Measurements from ENCODE around the gene TTC39B. TPM values are rescaled to one million over a fixed set of nuclear protein-coding genes. Genes with fewer than 3 reads are reported as not detected.

The TTC39B gene
- total RNA-seq, 1 donor from 2014 or later, result 4.1 TPM

GRCh38 chr9:15293804-15294316 lies 13.2 kb downstream of the TTC39B start:
- peaks cover 11% of the 10 kb centered on the region for H3K4me1 ChIP-seq
- Mint-ChIP-seq H3K4me3 (no peak overlapping the region), H3K9me3 (peaks cover 11% of the 10 kb centered on the region), H3K36me3 (peaks cover 9% of the 10 kb centered on the region), H3K27me3 (ENCODE audit: insufficient read depth, low read depth) (peaks cover 3% of the 10 kb centered on the region), H3K27ac (peak overlapping the region; percentile 23), H3K4me1 (peaks cover 18% of the 10 kb centered on the region)
- no peaks in the 10 kb centered on the region for H3K79me2 ChIP-seq (ENCODE audit: low read depth)
- H3K4me2 ChIP-seq, result no peak overlapping the region
- H3K4me3 ChIP-seq, result no peak overlapping the region
- H2AFZ ChIP-seq (replicated peaks), result no peak overlapping the region
- H3K36me3 ChIP-seq, result no peaks in the 10 kb centered on the region
- H3K27me3 ChIP-seq, result no peaks in the 10 kb centered on the region
- H3K9me3 ChIP-seq (ENCODE audit: low read depth), result no peaks in the 10 kb centered on the region
- DNase-seq (ENCODE audit: low spot score), result no peak
- peaks cover 3% of the 10 kb centered on the region for H3F3A ChIP-seq (ENCODE audit: low read depth)
- H3K27ac ChIP-seq, result no peak overlapping the region
- H3K9ac ChIP-seq, result no peak overlapping the region
- H4K20me1 ChIP-seq (ENCODE audit: low read depth), result no peaks in the 10 kb centered on the region
- TF ChIP-seq EZH2 (IDR thresholded peaks at IDR 0.05) (no peak), EZH2phosphoT487 (IDR thresholded peaks at IDR 0.05) (no peak), CTCF (IDR thresholded peaks at IDR 0.05) (no peak)

- H3K27me3 ChIP-seq, result no peaks in the 10 kb centered on the region
- H3K36me3 ChIP-seq, result no peaks in the 10 kb centered on the region
- no peak overlapping the region for H2AFZ ChIP-seq (replicated peaks)
- Mint-ChIP-seq H3K36me3 (peaks cover 2% of the 10 kb centered on the region), H3K9me3 (peaks cover 9% of the 10 kb centered on the region), H3K27me3 (ENCODE audit: insufficient read depth, low read depth) (peaks cover 2% of the 10 kb centered on the region), H3K4me1 (peaks cover 18% of the 10 kb centered on the region), H3K27ac (no peak overlapping the region), H3K4me3 (no peak overlapping the region)
- no peak overlapping the region for H3K27ac ChIP-seq
- DNase-seq (ENCODE audit: low spot score), result no peak
- H3K9me3 ChIP-seq (ENCODE audit: low read depth), result no peaks in the 10 kb centered on the region
- no peak overlapping the region for H3K4me2 ChIP-seq
- peaks cover 11% of the 10 kb centered on the region for H3K4me1 ChIP-seq
- no peak overlapping the region for H3K9ac ChIP-seq
- no peak overlapping the region for H3K4me3 ChIP-seq
- TF ChIP-seq CTCF (IDR thresholded peaks at IDR 0.05), result no peak
- no peak for TF ChIP-seq EZH2phosphoT487 (IDR thresholded peaks at IDR 0.05)
- TF ChIP-seq EZH2 (IDR thresholded peaks at IDR 0.05), result no peak
- H3K79me2 ChIP-seq (ENCODE audit: low read depth), result no peaks in the 10 kb centered on the region
- no peaks in the 10 kb centered on the region for H4K20me1 ChIP-seq (ENCODE audit: low read depth)
- peaks cover 3% of the 10 kb centered on the region for H3F3A ChIP-seq (ENCODE audit: low read depth)
These were observed 13.9 kb downstream of the TTC39B start for GRCh38 chr9:15293084-15293483.

- Mint-ChIP-seq H3K27me3 (ENCODE audit: insufficient read depth, low read depth) (peaks cover 2% of the 10 kb centered on the region), H3K27ac (no peak overlapping the region), H3K9me3 (peaks cover 20% of the 10 kb centered on the region), H3K4me3 (no peak overlapping the region), H3K4me1 (peaks cover 9% of the 10 kb centered on the region), H3K36me3 (peaks cover 1% of the 10 kb centered on the region)
- Histone ChIP-seq H3K36me3 (no peaks in the 10 kb centered on the region), H3K4me2 (no peak overlapping the region), H3K4me1 (peaks cover 14% of the 10 kb centered on the region), H3K79me2 (ENCODE audit: low read depth) (no peaks in the 10 kb centered on the region), H3F3A (ENCODE audit: low read depth) (peaks cover 3% of the 10 kb centered on the region), H3K27me3 (no peaks in the 10 kb centered on the region), H3K4me3 (no peak overlapping the region), H3K27ac (no peak overlapping the region), H2AFZ (replicated peaks) (no peak overlapping the region), H4K20me1 (ENCODE audit: low read depth) (no peaks in the 10 kb centered on the region), H3K9me3 (ENCODE audit: low read depth) (no peaks in the 10 kb centered on the region), H3K9ac (no peak overlapping the region)
- no peak for TF ChIP-seq CTCF (IDR thresholded peaks at IDR 0.05)
- no peak for DNase-seq (ENCODE audit: low spot score)
These were observed 17.4 kb downstream of the TTC39B start for GRCh38 chr9:15289603-15290002.

Measured in neural progenitor cell (in vitro differentiated cells).